HCT116 (cell line): ENCODE measurements around the gene C10orf90. TPM values are rescaled to one million over a fixed set of nuclear protein-coding genes. Genes with fewer than 3 reads are reported as not detected.

Experiments used
- ATAC-seq: fragments of 200-7000 bp; cut with Tn5 transposase; 2 replicates; pipeline ENCODE4 v1.9.1; 2020; ENCODE audit warnings: mild to moderate bottlenecking, moderate library complexity
- BruUV-seq: library from RNA; stranded (reverse); fragments of 400-500 nt; replicated peaks from 2 replicates; lab custom pipeline; 2021; lab: Mats Ljungman, UMichigan
- CTCF ChIA-PET: fragments of 300-600 bp; sonication (Branson Sonifier 250); formaldehyde crosslinking; loops from one replicate; lab custom pipeline; 2021; ENCODE audit warnings: antibody characterized with exemption; lab: Charles Lee
- POLR2A ChIA-PET: fragments of 300-600, 350-600 bp; sonication (Branson Sonifier 250); formaldehyde crosslinking; loops from one replicate; lab custom pipeline; 2021; ENCODE audit warnings: antibody characterized with exemption; lab: Charles Lee
- RAD21 ChIA-PET, 2 experiments: fragments of 300-600 bp; sonication (Branson Sonifier 250); formaldehyde crosslinking; loops; one replicate each; lab custom pipeline; 2023; ENCODE audit warnings: low total read pairs in 2 of 2; ENCODE audit not compliant: uncharacterized antibody in 2 of 2, unreplicated experiment in 2 of 2, low non-redundant PET in 1 of 2; lab: Charles Lee
- DNase-seq: peaks from one replicate; pipeline ENCODE4 v3.0.0-alpha.2; 2010; ENCODE audit warnings: low read depth, low spot score
- H2AFZ ChIP-seq: fragments of 200-600 bp; shearing (Covaris generic), sonication (generic); 2 replicates; pipeline ENCODE4 v1.6.1; 2017; ENCODE audit warnings: low read depth, mixed run types, mixed read lengths, antibody characterized with exemption, low read length; ENCODE audit not compliant: poor library complexity, severe bottlenecking
- H3K27ac ChIP-seq: 2 replicates; pipeline ENCODE4 v1.5.1; 2012; ENCODE audit warnings: low read depth, low read length
- H3K27me3 ChIP-seq: fragments of 200-600 bp; sonication (generic); 2 replicates; pipeline ENCODE4 v1.6.1; 2016; ENCODE audit warnings: mixed run types, low read length, mixed read lengths; ENCODE audit not compliant: insufficient read depth
- H3K36me3 ChIP-seq, 2 experiments: fragments of 200-500 bp in 1 of 2; fragments of 200-600 bp in 1 of 2; sonication (Bioruptor generic) in 1 of 2; sonication (generic) in 1 of 2; 2 replicates each; pipeline versions ENCODE4 v1.5.1 to v1.6.1; 2014 to 2016; ENCODE audit warnings: low read length in 2 of 2, inconsistent platforms in 1 of 2, mixed read lengths in 1 of 2, mixed run types in 1 of 2; ENCODE audit not compliant: insufficient read depth in 2 of 2, control insufficient read depth in 1 of 2
- H3K4me1 ChIP-seq, 2 experiments: fragments of 200-600 bp in 1 of 2; sonication (generic) in 1 of 2; 2 replicates each; pipeline versions ENCODE4 v1.5.1 to v1.6.1; 2012 to 2017; ENCODE audit warnings: low read length in 2 of 2, inconsistent platforms in 1 of 2, mild to moderate bottlenecking in 1 of 2, mixed read lengths in 1 of 2, mixed run types in 1 of 2, moderate library complexity in 1 of 2; ENCODE audit not compliant: insufficient read depth in 2 of 2, control insufficient read depth in 1 of 2
- H3K4me2 ChIP-seq: fragments of 200-600 bp; sonication (generic); 2 replicates; pipeline ENCODE4 v1.6.1; 2017; ENCODE audit warnings: mixed run types, low read length, mixed read lengths
- H3K4me3 ChIP-seq, 2 experiments: fragments of 200-600 bp in 1 of 2; sonication (generic) in 1 of 2; replicated peaks in 1 of 2; 2 replicates each; pipeline ENCODE4 v1.5.1; 2011 to 2016; ENCODE audit warnings: low read length in 2 of 2, control low read depth in 1 of 2, low read depth in 1 of 2, mild to moderate bottlenecking in 1 of 2, mixed read lengths in 1 of 2, mixed run types in 1 of 2
- H3K79me2 ChIP-seq: fragments of 200-600 bp; sonication (generic); 2 replicates; pipeline ENCODE4 v1.6.1; 2017; ENCODE audit warnings: mild to moderate bottlenecking, mixed run types, low read length, moderate library complexity, mixed read lengths; ENCODE audit not compliant: insufficient read depth
- H3K9ac ChIP-seq: fragments of 200-600 bp; sonication (generic); 2 replicates; pipeline ENCODE4 v1.6.1; 2016; ENCODE audit warnings: low read length, mixed read lengths
- H3K9me2 ChIP-seq: fragments of 200-600 bp; sonication (generic), shearing (Covaris generic); 2 replicates; pipeline ENCODE4 v1.6.1; 2017; ENCODE audit warnings: mixed run types, mild to moderate bottlenecking, moderate library complexity; ENCODE audit not compliant: insufficient read depth
- H3K9me3 ChIP-seq, 2 experiments: fragments of 200-500 bp in 1 of 2; fragments of 200-600 bp in 1 of 2; sonication (Bioruptor generic) in 1 of 2; sonication (generic) in 1 of 2; 2 replicates each; pipeline ENCODE4 v1.6.1; 2014 to 2017; ENCODE audit warnings: low read length in 2 of 2, mixed read lengths in 2 of 2, inconsistent platforms in 1 of 2, low read depth in 1 of 2, mild to moderate bottlenecking in 1 of 2, mixed run types in 1 of 2, moderate library complexity in 1 of 2; ENCODE audit not compliant: control insufficient read depth in 1 of 2, insufficient read depth in 1 of 2
- H4K20me1 ChIP-seq: fragments of 200-600 bp; sonication (generic), shearing (Covaris generic); 2 replicates; pipeline ENCODE4 v1.6.1; 2017; ENCODE audit warnings: mixed run types, mild to moderate bottlenecking, moderate library complexity; ENCODE audit not compliant: insufficient read depth
- CBX3 ChIP-seq: IDR thresholded peaks from 2 replicates; pipeline ENCODE4 v1.6.1; 2012; ENCODE audit warnings: low read depth
- CTCF ChIP-seq, 3 experiments: fragments of 200-600 bp in 1 of 3; sonication (generic) in 1 of 3; IDR thresholded peaks in 2 of 3; conservative IDR thresholded peaks in 1 of 3; 2 replicates each; pipeline ENCODE4 v1.5.1; 2012 to 2017; ENCODE audit warnings: low read depth in 2 of 3, low read length in 2 of 3, antibody characterized with exemption in 1 of 3, borderline replicate concordance in 1 of 3, control low read depth in 1 of 3, mild to moderate bottlenecking in 1 of 3, mixed read lengths in 1 of 3, mixed run types in 1 of 3, moderate library complexity in 1 of 3; ENCODE audit not compliant: insufficient read depth in 1 of 3
- EZH2 ChIP-seq: fragments of 200-600 bp; sonication (generic); IDR thresholded peaks from 2 replicates; pipeline ENCODE4 v1.6.1; 2017; ENCODE audit warnings: antibody characterized with exemption, mixed run types
- JUND ChIP-seq: IDR thresholded peaks from 2 replicates; pipeline ENCODE4 v1.6.1; 2012
- POLR2A ChIP-seq: IDR thresholded peaks from 2 replicates; pipeline ENCODE4 v1.7.0; 2011; ENCODE audit warnings: borderline replicate concordance; ENCODE audit not compliant: insufficient read depth, insufficient read length; ENCODE audit errors: extremely low read depth
- POLR2AphosphoS5 ChIP-seq: IDR thresholded peaks from 2 replicates; pipeline ENCODE4 v1.6.1; 2011; ENCODE audit warnings: mild to moderate bottlenecking, low read depth, low read length, moderate library complexity
- RAD21 ChIP-seq: IDR thresholded peaks from 2 replicates; pipeline ENCODE4 v1.6.1; 2012; ENCODE audit warnings: low read depth, mild to moderate bottlenecking
- SP1 ChIP-seq: IDR thresholded peaks from 2 replicates; pipeline ENCODE4 v1.6.1; 2012; ENCODE audit warnings: low read depth
- SRF ChIP-seq: IDR thresholded peaks from 2 replicates; pipeline ENCODE4 v1.6.1; 2012; ENCODE audit warnings: low read depth
- YY1 ChIP-seq: IDR thresholded peaks from 2 replicates; pipeline ENCODE4 v1.6.1; 2011; ENCODE audit warnings: low read length, low read depth, moderate library complexity, mild to moderate bottlenecking; ENCODE audit not compliant: insufficient replicate concordance; ENCODE audit errors: extremely low read depth
- ZFX ChIP-seq: fragments of 450-650 bp; IDR thresholded peaks from 2 replicates; pipeline ENCODE4 v1.6.1; 2017
- ZNF274 ChIP-seq: fragments of 200-500 bp; sonication (Bioruptor generic); IDR thresholded peaks from 2 replicates; pipeline ENCODE4 v1.6.1; 2014; ENCODE audit warnings: mild to moderate bottlenecking, low read depth, low read length, inconsistent platforms
- intact Hi-C: fragments of 100-400 bp; cut with micrococcal nuclease; formaldehyde crosslinking; loops from 2 replicates; pipeline ENCODE4 v1.10.0; 2022
- total RNA-seq: library from RNA; stranded (reverse); gene quantifications from one replicate; pipeline ENCODE4 v1.2.1, GENCODE V29; 2021; ENCODE audit not compliant: unreplicated experiment
- TF ChIP-seq, protein P1 (sequence below): IDR thresholded peaks from 2 replicates; pipeline ENCODE4 v1.6.1; 2012

Gene C10orf90
- total RNA-seq, 1 experiment from 2014 or later = not detected

GRCh38 chr10:126405239-126405775, 265.2 kb downstream of the C10orf90 start:
- Histone ChIP-seq H3K27me3 (peaks cover 46% of the 10 kb centered on the region), H3K9me2 (no peaks in the 10 kb centered on the region), H4K20me1 (no peaks in the 10 kb centered on the region), H3K9me3 (no peaks in the 10 kb centered on the region), H2AFZ (no peak overlapping the region), H3K27ac (no peak overlapping the region), H3K4me2 (no peak overlapping the region), H3K9ac (no peak overlapping the region), H3K36me3 (no peaks in the 10 kb centered on the region), H3K79me2 (no peaks in the 10 kb centered on the region), H3K4me3 (no peak overlapping the region), H3K4me1 (no peaks in the 10 kb centered on the region)
- no peak for TF ChIP-seq YY1
- no peak for TF ChIP-seq ZNF274
- TF ChIP-seq SP1 = no peak
- no peak for TF ChIP-seq SRF
- DNase-seq = no peak
- POLR2A ChIA-PET = no interaction called here
- RAD21 ChIA-PET = interaction anchor here in 1 of 2 experiments (0.6 kb wide), 1 partner anchor 8 kb away, joined by 3 read pairs; no protein-coding TSS in a partner anchor
- intact Hi-C loops = no loop called here
- BruUV-seq = no TSS peak
- no peak for ATAC-seq
- CTCF ChIA-PET = no interaction called here

DNA sequence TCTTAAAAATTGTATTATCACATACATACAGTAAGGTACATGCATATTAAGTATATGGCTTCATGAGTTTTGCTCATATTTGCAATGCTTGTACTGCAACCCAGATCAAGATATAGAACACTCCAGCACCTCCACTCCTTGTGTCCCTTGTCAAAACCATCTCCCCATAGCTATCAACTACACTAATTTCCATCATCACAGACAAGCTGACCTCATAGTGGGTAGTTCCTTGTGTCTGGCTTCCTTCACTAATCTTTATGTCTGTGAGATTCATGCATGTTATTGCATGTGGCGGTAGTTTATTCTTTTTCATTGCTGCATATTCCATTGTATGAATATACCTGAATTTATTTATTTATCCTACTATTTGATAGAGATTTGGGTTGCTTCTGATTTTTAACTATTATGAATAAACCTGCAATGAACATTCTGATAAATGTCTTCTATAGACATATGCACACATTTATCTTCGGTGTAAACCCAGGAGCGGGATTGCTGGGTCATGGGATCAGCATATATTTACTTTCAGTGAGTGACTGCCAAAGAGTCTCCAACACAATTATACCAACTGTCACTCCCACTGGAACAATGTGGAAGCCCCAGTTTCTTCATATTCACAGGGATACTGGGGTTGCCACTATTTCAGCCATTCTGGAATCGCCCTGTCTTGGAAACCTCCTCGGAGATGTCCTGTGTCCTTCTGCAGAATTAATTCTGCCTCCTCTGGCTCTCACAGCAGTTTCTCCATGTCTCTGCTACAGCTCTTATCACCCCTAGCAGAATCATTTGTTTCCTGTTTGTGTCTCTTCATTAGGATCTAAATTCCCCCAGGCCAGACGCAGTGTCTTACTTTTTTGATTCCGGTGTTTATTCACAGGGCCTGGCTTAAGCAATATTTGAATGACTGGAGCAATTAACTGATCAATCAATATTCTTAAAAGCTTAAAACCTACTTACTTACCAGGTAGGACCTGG, 267.5 kb downstream of the C10orf90 start:
- TF ChIP-seq POLR2AphosphoS5 (no peak), EZH2 (no peak), ZFX (no peak), CTCF (IDR thresholded peaks at IDR 0.05 in 2 of 3, conservative IDR thresholded peaks at IDR 0.05 in 1 of 3; ENCODE audit: borderline replicate concordance in 1 of 3, insufficient read depth in 1 of 3, low read depth in 2 of 3, low read length in 2 of 3) (no peak), POLR2A (no peak), RAD21 (no peak), CBX3 (no peak), JUND (no peak), ZNF274 (no peak)
- TF ChIP-seq, protein P1, sequence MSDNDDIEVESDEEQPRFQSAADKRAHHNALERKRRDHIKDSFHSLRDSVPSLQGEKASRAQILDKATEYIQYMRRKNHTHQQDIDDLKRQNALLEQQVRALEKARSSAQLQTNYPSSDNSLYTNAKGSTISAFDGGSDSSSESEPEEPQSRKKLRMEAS = no peak
- no peak overlapping the region for H3K27ac ChIP-seq
- H3K79me2 ChIP-seq = no peaks in the 10 kb centered on the region
- peaks cover 0 to 2% of the 10 kb centered on the region in 2 experiments; a peak in 1 of 4 replicates for H3K4me1 ChIP-seq
- H4K20me1 ChIP-seq = no peaks in the 10 kb centered on the region
- BruUV-seq = no TSS peak
- H3K27me3 ChIP-seq = peaks cover 45% of the 10 kb centered on the region
- H3K4me2 ChIP-seq = no peak overlapping the region
- ChIA-PET POLR2A (no interaction called here), RAD21 (no interaction called here), CTCF (no interaction called here)
- no peak overlapping the region for H2AFZ ChIP-seq
- H3K36me3 ChIP-seq = no peaks in the 10 kb centered on the region
- H3K9ac ChIP-seq = no peak overlapping the region
- ATAC-seq (no peak), DNase-seq (no peak)
- intact Hi-C loops = no loop called here
- no peak overlapping the region for H3K4me3 ChIP-seq
- H3K9me2 ChIP-seq = no peaks in the 10 kb centered on the region
- H3K9me3 ChIP-seq = no peaks in the 10 kb centered on the region
